ENCODE data around the gene REC8. TPM values are rescaled to one million over a fixed set of nuclear protein-coding genes. Genes with fewer than 3 reads are reported as not detected.

REC8 gene
- total RNA-seq, 1 experiment from 2014 or later = 7.6 TPM

GRCh38 chr14:24149302-24149969 lies 22.4 kb upstream of the REC8 start:
- Histone ChIP-seq H2AFZ (ENCODE audit: low read depth, low read length, poor library complexity, severe bottlenecking) (no peak overlapping the region), H3K36me3 (ENCODE audit: control insufficient read depth in 1 of 2, insufficient read depth in 2 of 2, low read length in 2 of 2) (peaks cover 29 to 36% of the 10 kb centered on the region in 2 experiments), H3K9me3 (ENCODE audit: control insufficient read depth in 1 of 2, insufficient read depth in 1 of 2, low read depth in 1 of 2, low read length in 2 of 2) (no peaks in the 10 kb centered on the region), H3K4me2 (ENCODE audit: low read length) (no peak overlapping the region), H3K27me3 (ENCODE audit: insufficient read depth, low read length) (no peaks in the 10 kb centered on the region), H3K27ac (ENCODE audit: low read depth, low read length) (no peak overlapping the region), H3K9ac (ENCODE audit: low read length) (no peak overlapping the region), H3K4me1 (ENCODE audit: control insufficient read depth in 1 of 2, insufficient read depth in 2 of 2, low read length in 2 of 2) (peaks cover 13 to 17% of the 10 kb centered on the region in 2 experiments), H3K79me2 (ENCODE audit: insufficient read depth, low read length) (peaks cover 53% of the 10 kb centered on the region), H3K9me2 (ENCODE audit: insufficient read depth) (no peaks in the 10 kb centered on the region), H4K20me1 (ENCODE audit: insufficient read depth) (no peaks in the 10 kb centered on the region), H3K4me3 (replicated peaks in 1 of 2; ENCODE audit: low read depth in 1 of 2, low read length in 2 of 2) (no peak overlapping the region)
- no peak for TF ChIP-seq CEBPB (IDR thresholded peaks at IDR 0.05; ENCODE audit: low read depth)
- no peak for TF ChIP-seq POLR2AphosphoS5 (IDR thresholded peaks at IDR 0.05; ENCODE audit: low read depth, low read length)
- no peak for TF ChIP-seq MAX (IDR thresholded peaks at IDR 0.05)
- TF ChIP-seq EZH2phosphoT487 (IDR thresholded peaks at IDR 0.05; ENCODE audit: borderline replicate concordance) = no peak
- no peak for TF ChIP-seq EZH2 (IDR thresholded peaks at IDR 0.05)
- TF ChIP-seq POLR2A (IDR thresholded peaks at IDR 0.05; ENCODE audit: borderline replicate concordance, extremely low read depth, insufficient read depth, insufficient read length) = no peak
- no peak for TF ChIP-seq TCF7L2 (IDR thresholded peaks at IDR 0.05; ENCODE audit: borderline replicate concordance, extremely low read depth, insufficient read depth, insufficient read length)
- TF ChIP-seq ZNF274 (IDR thresholded peaks at IDR 0.05; ENCODE audit: low read depth, low read length) = no peak
- no peak for TF ChIP-seq CTCF (IDR thresholded peaks at IDR 0.05 in 2 of 3, conservative IDR thresholded peaks at IDR 0.05 in 1 of 3; ENCODE audit: borderline replicate concordance in 1 of 3, insufficient read depth in 1 of 3, low read depth in 2 of 3, low read length in 2 of 3)
- no peak for TF ChIP-seq ELF1 (IDR thresholded peaks at IDR 0.05; ENCODE audit: borderline replicate concordance, low read depth)
- TF ChIP-seq FOSL1 (IDR thresholded peaks at IDR 0.05; ENCODE audit: low read depth) = no peak
- TF ChIP-seq ZBTB33 (IDR thresholded peaks at IDR 0.05; ENCODE audit: extremely low read depth, insufficient replicate concordance, low read length) = no peak
- no peak for TF ChIP-seq YY1 (IDR thresholded peaks at IDR 0.05; ENCODE audit: extremely low read depth, insufficient replicate concordance, low read depth, low read length)
- TF ChIP-seq ATF3 (IDR thresholded peaks at IDR 0.05) = no peak
- TF ChIP-seq SP1 (IDR thresholded peaks at IDR 0.05; ENCODE audit: low read depth) = no peak
- TF ChIP-seq SRF (IDR thresholded peaks at IDR 0.05; ENCODE audit: low read depth) = no peak
- TF ChIP-seq JUND (IDR thresholded peaks at IDR 0.05) = no peak
- no peak for TF ChIP-seq ZFX (IDR thresholded peaks at IDR 0.05)
- intact Hi-C loops (cut with micrococcal nuclease) = no loop called here
- no peak for ATAC-seq
- ChIA-PET CTCF (interaction anchor here (1.0 to 3.9 kb wide), 2 partner anchors 11 to 12 kb away, joined by 4 to 19 read pairs; partner anchors contain the start of gene IRF9), POLR2A (no interaction called here), RAD21 (ENCODE audit: low non-redundant PET in 1 of 2, low total read pairs in 2 of 2, uncharacterized antibody in 2 of 2, unreplicated experiment in 2 of 2) (no interaction called here)
- DNase-seq (ENCODE audit: low read depth, low spot score) = no peak
- no TSS peak for BruUV-seq (replicated peaks)

Data from HCT116 (cell line).